WTC11 (cell line): Measurements from ENCODE around the gene IL1RAPL1. TPM values are rescaled to one million over a fixed set of nuclear protein-coding genes. Genes with fewer than 3 reads are reported as not detected.

Source experiments
- ATAC-seq: fragments of 200-7000 bp; cut with Tn5 transposase; 2 replicates; pipeline ENCODE4 v1.10.0; 2021; ENCODE audit warnings: mild to moderate bottlenecking, moderate library complexity
- CTCF ChIA-PET: fragments of 300-600 bp; sonication (Branson Sonifier 250); formaldehyde crosslinking; loops from one replicate; lab custom pipeline; 2021; ENCODE audit warnings: antibody characterized with exemption; lab: Charles Lee
- POLR2A ChIA-PET: fragments of 350-600 bp; sonication (Branson Sonifier 250); formaldehyde crosslinking; loops from one replicate; lab custom pipeline; 2021; ENCODE audit warnings: antibody characterized with exemption; lab: Charles Lee
- DNase-seq: peaks from one replicate; pipeline ENCODE4 v3.0.0; 2021; ENCODE audit warnings: low spot score
- H3K27ac Mint-ChIP-seq: 2 replicates; pipeline ENCODE4 v1.8.0; 2021; ENCODE audit warnings: mixed read lengths
- H3K27me3 Mint-ChIP-seq: 2 replicates; pipeline ENCODE4 v1.8.0; 2021; ENCODE audit warnings: low read depth, mild to moderate bottlenecking, moderate library complexity, mixed read lengths
- H3K36me3 Mint-ChIP-seq: 2 replicates; pipeline ENCODE4 v1.8.0; 2021; ENCODE audit warnings: mixed read lengths
- H3K4me1 Mint-ChIP-seq: 2 replicates; pipeline ENCODE4 v1.8.0; 2022; ENCODE audit warnings: mixed read lengths
- H3K4me3 Mint-ChIP-seq: 2 replicates; pipeline ENCODE4 v1.8.0; 2021; ENCODE audit warnings: mild to moderate bottlenecking, moderate library complexity, mixed read lengths
- H3K9me3 Mint-ChIP-seq: 2 replicates; pipeline ENCODE4 v1.8.0; 2021; ENCODE audit warnings: mixed read lengths
- AFF4 ChIP-seq: sonication (generic); formaldehyde crosslinking; IDR thresholded peaks from 2 replicates; pipeline ENCODE4 v1.8.1; 2023; ENCODE audit warnings: mild to moderate bottlenecking, missing genetic modification reagents, borderline replicate concordance
- ATF6 ChIP-seq: sonication (generic); formaldehyde crosslinking; IDR thresholded peaks from 2 replicates; pipeline ENCODE4 v1.8.1; 2023; ENCODE audit warnings: mild to moderate bottlenecking, missing genetic modification reagents
- CREB1 ChIP-seq: sonication (generic); formaldehyde crosslinking; IDR thresholded peaks from 2 replicates; pipeline ENCODE4 v1.8.0; 2023; ENCODE audit warnings: mild to moderate bottlenecking, missing genetic modification reagents
- CREM ChIP-seq: sonication (generic); formaldehyde crosslinking; IDR thresholded peaks from 2 replicates; pipeline ENCODE4 v1.8.1; 2022; ENCODE audit warnings: mild to moderate bottlenecking, missing genetic modification reagents, moderate library complexity
- E2F5 ChIP-seq: sonication (generic); formaldehyde crosslinking; IDR thresholded peaks from 2 replicates; pipeline ENCODE4 v1.8.1; 2022; ENCODE audit warnings: mild to moderate bottlenecking, moderate library complexity, missing genetic modification reagents
- ERG ChIP-seq: fragments of 250-450 bp; sonication (Bioruptor Pico); IDR thresholded peaks from 2 replicates; pipeline ENCODE4 v1.8.0; 2021; ENCODE audit warnings: mild to moderate bottlenecking
- FOXK1 ChIP-seq: sonication (generic); formaldehyde crosslinking; IDR thresholded peaks from 2 replicates; pipeline ENCODE4 v1.8.0; 2022; ENCODE audit warnings: mild to moderate bottlenecking, moderate library complexity, missing genetic modification reagents
- FOXP1 ChIP-seq: sonication (generic); formaldehyde crosslinking; IDR thresholded peaks from 2 replicates; pipeline ENCODE4 v1.8.0; 2022; ENCODE audit warnings: missing genetic modification reagents, mild to moderate bottlenecking, moderate library complexity, borderline replicate concordance
- GRHL2 ChIP-seq: fragments of 250-450 bp; sonication (Bioruptor Pico); IDR thresholded peaks from 2 replicates; pipeline ENCODE4 v1.8.0; 2022; ENCODE audit warnings: mild to moderate bottlenecking, moderate library complexity; ENCODE audit not compliant: insufficient replicate concordance, severe bottlenecking
- IRF1 ChIP-seq: sonication (generic); formaldehyde crosslinking; IDR thresholded peaks from 2 replicates; pipeline ENCODE4 v1.8.0; 2023; ENCODE audit warnings: missing genetic modification reagents
- IRF2 ChIP-seq: sonication (generic); formaldehyde crosslinking; IDR thresholded peaks from 2 replicates; pipeline ENCODE4 v1.8.0; 2022; ENCODE audit warnings: low read depth, missing genetic modification reagents, borderline replicate concordance
- JUN ChIP-seq: sonication (generic); formaldehyde crosslinking; IDR thresholded peaks from 2 replicates; pipeline ENCODE4 v1.8.0; 2023; ENCODE audit warnings: mild to moderate bottlenecking, missing genetic modification reagents
- NFYB ChIP-seq: sonication (generic); formaldehyde crosslinking; conservative IDR thresholded peaks from 2 replicates; pipeline ENCODE4 v1.8.0; 2022; ENCODE audit warnings: low read depth, missing genetic modification reagents
- PREB ChIP-seq: sonication (generic); formaldehyde crosslinking; IDR thresholded peaks from 2 replicates; pipeline ENCODE4 v1.8.1; 2022; ENCODE audit warnings: mild to moderate bottlenecking, missing genetic modification reagents, moderate library complexity, borderline replicate concordance
- TEAD4 ChIP-seq: sonication (generic); formaldehyde crosslinking; IDR thresholded peaks from 2 replicates; pipeline ENCODE4 v1.8.0; 2022; ENCODE audit warnings: mild to moderate bottlenecking, missing genetic modification reagents
- ZBTB21 ChIP-seq: sonication (generic); formaldehyde crosslinking; IDR thresholded peaks from 2 replicates; pipeline ENCODE4 v1.8.1; 2023; ENCODE audit warnings: mild to moderate bottlenecking, missing genetic modification reagents, borderline replicate concordance
- ZBTB43 ChIP-seq: sonication (generic); formaldehyde crosslinking; IDR thresholded peaks from 2 replicates; pipeline ENCODE4 v1.8.1; 2023; ENCODE audit warnings: mild to moderate bottlenecking, missing genetic modification reagents
- ZMAT4 ChIP-seq: fragments of 250-450 bp; sonication (Bioruptor Pico); IDR thresholded peaks from 2 replicates; pipeline ENCODE4 v1.9.0; 2021; ENCODE audit warnings: mild to moderate bottlenecking
- ZNF232 ChIP-seq: sonication (generic); formaldehyde crosslinking; IDR thresholded peaks from 2 replicates; pipeline ENCODE4 v1.8.0; 2022; ENCODE audit warnings: mild to moderate bottlenecking, missing genetic modification reagents
- ZNF263 ChIP-seq: sonication (generic); formaldehyde crosslinking; IDR thresholded peaks from 2 replicates; pipeline ENCODE4 v1.8.1; 2022; ENCODE audit warnings: low read depth, mild to moderate bottlenecking, moderate library complexity, missing genetic modification reagents
- ZNF416 ChIP-seq: fragments of 250-450 bp; sonication (Bioruptor Pico); IDR thresholded peaks from 2 replicates; pipeline ENCODE4 v1.9.0; 2021; ENCODE audit warnings: mild to moderate bottlenecking, inconsistent platforms
- total RNA-seq: library from RNA; stranded (reverse); gene quantifications from 3 replicates; pipeline ENCODE4 v1.2.3, GENCODE V29; 2021

Gene IL1RAPL1
- total RNA-seq, 1 experiment from 2014 or later = 0.13 TPM

GRCh38 chrX:28848707-28849106, 261.5 kb downstream of the IL1RAPL1 start:
- CTCF ChIA-PET = no interaction called here
- peaks cover 30% of the 10 kb centered on the region for H3K4me1 Mint-ChIP-seq
- H3K9me3 Mint-ChIP-seq = no peaks in the 10 kb centered on the region
- no peak overlapping the region for H3K4me3 Mint-ChIP-seq
- H3K36me3 Mint-ChIP-seq = no peaks in the 10 kb centered on the region
- DNase-seq (no peak), ATAC-seq (no peak)
- H3K27ac Mint-ChIP-seq = no peak overlapping the region
- POLR2A ChIA-PET = no interaction called here
- no peaks in the 10 kb centered on the region for H3K27me3 Mint-ChIP-seq
- no peak for TF ChIP-seq IRF1 (CRISPR knock-in tag)
- TF ChIP-seq TEAD4 (CRISPR knock-in tag) = no peak
- TF ChIP-seq JUN (CRISPR knock-in tag) = no peak
- TF ChIP-seq FOXP1 (CRISPR knock-in tag) = no peak
- no peak for TF ChIP-seq ZNF232 (CRISPR knock-in tag)
- TF ChIP-seq ZMAT4 (CRISPR knock-in tag) = no peak
- TF ChIP-seq E2F5 (CRISPR knock-in tag) = no peak
- TF ChIP-seq CREB1 = no peak
- no peak for TF ChIP-seq ZNF263 (CRISPR knock-in tag)
- no peak for TF ChIP-seq ZNF416 (CRISPR knock-in tag)
- no peak for TF ChIP-seq GRHL2
- no peak for TF ChIP-seq AFF4 (CRISPR knock-in tag)

GRCh38 chrX:28850955-28851354, 263.7 kb downstream of the IL1RAPL1 start:
- Mint-ChIP-seq H3K27ac (no peak overlapping the region), H3K4me1 (peaks cover 20% of the 10 kb centered on the region), H3K9me3 (no peaks in the 10 kb centered on the region), H3K4me3 (no peak overlapping the region), H3K27me3 (no peaks in the 10 kb centered on the region), H3K36me3 (no peaks in the 10 kb centered on the region)
- POLR2A ChIA-PET = no interaction called here
- ATAC-seq (no peak), DNase-seq (no peak)
- CTCF ChIA-PET = no interaction called here
- TF ChIP-seq ZBTB21 (CRISPR knock-in tag) = no peak
- no peak for TF ChIP-seq IRF2 (CRISPR knock-in tag)
- no peak for TF ChIP-seq ZBTB43 (CRISPR knock-in tag)
- no peak for TF ChIP-seq TEAD4 (CRISPR knock-in tag)
- no peak for TF ChIP-seq ATF6 (CRISPR knock-in tag)
- no peak for TF ChIP-seq FOXK1 (CRISPR knock-in tag)
- TF ChIP-seq NFYB (CRISPR knock-in tag) = no peak
- TF ChIP-seq ZNF416 (CRISPR knock-in tag) = no peak
- TF ChIP-seq PREB (CRISPR knock-in tag) = no peak
- no peak for TF ChIP-seq FOXP1 (CRISPR knock-in tag)
- TF ChIP-seq ERG (CRISPR knock-in tag) = no peak
- TF ChIP-seq ZMAT4 (CRISPR knock-in tag) = no peak
- no peak for TF ChIP-seq ZNF263 (CRISPR knock-in tag)
- TF ChIP-seq CREM (CRISPR knock-in tag) = no peak
